ENCODE data around the gene DOCK10.
"Not testable (repeated sequence)": the region's sequence is repeated elsewhere in the genome, so short reads cannot be mapped to it uniquely, and the experiment has no call there.

The DOCK10 gene

DNA sequence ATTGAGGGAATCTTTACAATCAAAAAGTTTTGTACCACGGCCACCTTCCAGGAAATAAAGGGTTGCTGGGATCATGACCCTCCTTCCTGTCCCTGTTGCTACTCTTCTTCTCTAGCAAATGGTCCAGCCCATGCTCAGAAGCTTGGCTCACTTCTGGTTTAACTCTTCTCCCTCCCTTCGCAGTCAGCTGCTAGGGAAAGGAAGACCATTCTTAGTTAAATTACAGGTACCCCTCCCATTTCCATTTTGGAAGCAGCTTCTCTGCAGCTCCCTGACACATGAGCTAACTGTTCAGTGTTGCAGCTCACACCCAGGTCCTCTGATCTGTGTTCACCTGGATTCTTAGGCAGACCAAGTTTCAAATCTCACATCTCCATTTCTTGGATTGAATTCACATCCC, 100.3 kb downstream of the DOCK10 start:
- DNase-seq, result no peak

DNA sequence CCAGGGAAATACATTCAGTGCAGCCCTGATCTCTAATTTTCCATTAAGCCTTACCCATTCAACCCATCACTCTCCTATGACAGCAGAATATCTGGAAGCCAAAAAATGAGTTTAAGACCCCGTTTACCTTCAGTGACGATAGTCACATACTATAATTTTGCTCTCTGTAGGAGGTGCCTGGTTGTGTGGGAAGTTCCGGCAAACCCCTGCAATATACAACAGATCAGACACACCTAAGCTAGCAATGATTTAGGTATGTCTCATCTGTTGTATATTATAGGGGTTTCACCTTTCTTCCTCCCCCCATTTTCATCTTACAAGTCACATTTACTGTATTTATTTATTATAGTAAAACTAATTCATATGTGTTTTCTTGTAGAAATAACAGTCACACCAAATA, 101.7 kb downstream of the DOCK10 start:
- no peak for DNase-seq

DNA sequence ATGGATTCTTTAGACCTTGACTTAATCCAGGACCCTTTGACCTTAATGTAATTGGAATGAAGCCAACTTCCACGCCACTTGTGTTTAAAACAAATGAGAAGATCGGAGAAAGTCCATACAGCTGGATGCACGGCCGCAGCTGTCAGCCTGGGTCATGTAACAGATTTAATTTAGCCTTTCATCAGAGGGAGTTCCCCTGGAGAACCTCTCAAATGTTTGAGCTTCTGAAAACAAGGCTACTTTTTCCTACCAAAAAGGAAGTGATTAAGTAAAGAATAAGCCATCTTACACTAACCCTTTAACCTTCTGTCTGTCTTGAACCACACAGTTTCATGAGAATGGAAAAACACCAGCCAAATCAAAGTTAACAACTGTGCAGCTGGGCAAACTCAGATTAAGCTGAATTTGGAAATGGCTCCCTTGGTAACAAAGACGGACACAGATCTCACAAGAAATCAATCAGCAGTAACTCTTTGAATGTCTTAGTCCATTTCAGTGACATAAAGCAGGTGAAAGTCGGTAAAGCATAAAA, 103.6 kb downstream of the DOCK10 start:
- peak; percentile 5 for DNase-seq

DNA sequence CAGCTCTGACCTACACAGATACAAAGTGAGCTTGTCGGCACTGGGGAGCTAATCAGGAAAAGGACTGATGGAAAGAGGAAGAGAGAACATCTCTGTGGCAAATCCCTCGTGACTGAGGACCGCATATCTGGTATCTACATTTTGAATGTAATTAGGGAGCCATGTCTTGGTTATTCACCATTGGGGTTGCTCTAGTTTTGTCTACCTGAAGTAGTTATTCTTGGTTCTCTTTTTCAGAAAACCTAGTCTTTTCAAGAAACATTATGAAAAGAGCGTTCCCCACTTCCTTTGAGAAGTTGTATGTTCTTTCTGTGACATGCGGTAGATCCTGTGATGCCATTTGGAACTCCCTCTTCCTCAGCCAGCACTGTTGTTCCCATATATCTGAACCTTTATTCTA, 104.4 kb downstream of the DOCK10 start:
- no peak for DNase-seq

DNA sequence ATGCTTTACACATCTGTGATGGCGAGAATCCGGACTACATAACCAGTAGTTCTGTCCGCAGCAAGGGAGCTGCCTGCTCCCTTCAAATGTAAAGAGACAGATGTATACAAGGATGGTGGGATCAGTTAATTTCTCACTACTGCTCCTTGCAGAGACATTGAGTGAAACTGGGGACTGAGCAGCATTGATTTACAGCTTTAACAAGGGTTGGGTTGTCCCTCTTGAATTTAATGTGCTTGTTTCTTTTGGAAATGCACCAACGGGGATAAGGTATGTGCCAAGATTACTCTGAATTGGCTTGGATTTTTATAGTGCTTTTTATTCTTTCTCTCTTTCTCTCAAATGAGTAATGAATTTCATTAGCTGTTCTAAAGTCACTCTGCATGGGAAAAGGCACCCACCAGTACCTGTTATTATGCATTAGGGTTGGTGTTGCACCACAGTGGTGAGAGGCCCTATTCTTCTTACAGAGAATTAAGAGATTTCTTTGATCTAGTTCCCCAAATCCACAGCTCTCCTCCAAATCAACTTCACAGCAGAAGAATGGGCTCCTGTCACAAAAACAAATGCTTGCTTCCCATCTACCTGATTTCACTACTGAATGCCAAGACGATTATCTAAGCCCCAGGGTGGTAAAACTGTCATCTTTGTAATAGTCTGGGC, 107.6 kb downstream of the DOCK10 start:
- no peak for DNase-seq

DNA sequence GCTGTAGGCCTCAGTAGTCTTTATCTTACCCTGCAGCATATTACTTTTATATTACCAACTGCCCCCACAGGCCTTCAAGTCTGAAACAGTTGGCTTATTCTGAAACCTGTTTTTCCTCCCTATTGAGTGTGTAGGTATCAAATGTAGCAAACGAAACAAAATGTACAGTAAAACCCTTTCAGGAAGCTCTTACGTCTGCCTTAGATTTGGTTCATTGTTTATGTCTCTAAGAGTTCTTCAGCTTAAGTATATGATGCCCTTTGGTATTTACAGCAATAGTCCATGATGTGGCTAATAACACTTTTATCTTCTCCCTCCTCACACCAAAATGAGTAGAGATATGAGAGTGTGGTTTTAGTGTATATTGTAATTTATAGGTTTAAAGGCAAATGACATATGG, 108.8 kb downstream of the DOCK10 start:
- no peak for DNase-seq

DNA sequence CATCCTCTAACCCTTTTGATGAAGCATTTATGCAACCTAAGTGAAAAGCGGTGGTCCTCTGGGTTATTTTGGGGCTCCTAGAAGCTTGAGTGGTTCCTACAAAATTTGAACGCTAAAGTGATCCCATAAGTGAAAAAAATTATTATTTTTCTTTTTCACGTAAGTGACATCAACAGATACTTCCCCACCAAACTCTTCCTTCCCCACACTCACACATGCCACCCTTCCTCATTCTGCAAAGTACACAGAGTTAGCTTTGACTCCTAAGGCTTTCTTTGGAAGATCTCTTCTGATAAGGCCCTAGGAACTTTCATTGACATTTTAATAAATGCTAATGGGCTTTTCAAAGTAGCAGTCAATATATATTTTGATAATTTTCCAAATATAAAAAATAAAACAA, 109.7 kb downstream of the DOCK10 start:
- no peak for DNase-seq

DNA sequence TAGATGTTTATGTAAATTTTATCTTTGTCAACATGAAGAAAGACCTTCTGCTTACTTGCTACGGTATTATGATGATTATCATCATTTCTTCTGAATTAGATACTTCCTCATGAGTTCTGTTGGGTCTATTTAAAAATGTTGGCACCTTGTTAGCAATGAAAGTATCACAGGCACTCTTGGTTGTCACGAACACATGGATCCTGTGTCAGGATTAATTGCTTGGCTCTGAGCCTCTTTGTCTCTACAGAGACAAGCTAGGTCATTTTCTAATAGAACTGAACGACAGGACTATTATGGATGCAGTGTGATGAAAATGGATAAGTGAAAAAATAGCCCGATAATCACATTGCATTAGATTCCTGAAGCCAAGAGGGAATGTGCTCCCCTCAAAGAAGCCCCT, 110.3 kb downstream of the DOCK10 start:
- DNase-seq, result no peak

DNA sequence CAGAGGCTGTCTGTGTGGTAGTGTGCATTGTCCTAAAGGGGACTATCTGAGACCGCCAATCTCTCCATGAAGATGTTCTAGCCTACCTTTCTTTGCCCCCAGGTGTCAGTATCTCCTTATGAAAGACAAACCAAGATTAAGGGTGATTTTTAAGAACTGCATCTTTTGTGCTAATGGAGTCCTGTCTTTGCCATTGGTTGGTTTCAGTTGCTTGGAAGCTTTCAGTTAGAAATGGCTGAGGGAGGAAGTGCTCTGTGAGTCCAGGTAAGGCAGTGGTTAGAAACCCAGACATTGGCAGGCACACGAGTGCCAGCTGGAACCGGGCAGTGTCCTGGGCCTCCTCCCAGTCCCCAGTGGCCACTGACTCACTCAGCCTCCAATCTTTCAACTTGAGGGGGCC, 111.3 kb downstream of the DOCK10 start:
- DNase-seq, result no peak

DNA sequence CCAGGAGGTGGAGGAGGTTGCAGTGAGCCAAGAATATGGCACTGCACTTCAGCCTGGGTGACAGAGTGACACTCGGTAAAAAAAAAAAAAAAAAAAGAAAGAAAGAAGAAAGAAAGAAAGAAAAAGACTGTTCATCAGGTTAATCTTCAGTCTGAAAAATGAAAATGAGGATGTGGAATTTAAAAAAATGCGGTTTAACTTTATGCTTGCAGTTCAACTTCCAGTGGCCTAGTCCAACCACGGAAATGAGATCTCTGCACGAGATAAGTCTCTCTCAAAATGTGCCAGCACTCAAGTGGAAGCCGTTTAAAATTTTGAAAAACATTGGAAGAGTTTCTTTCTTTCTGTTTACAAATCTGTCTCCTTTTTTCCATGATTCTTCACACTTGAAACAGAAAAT, 112.1 kb downstream of the DOCK10 start:
- DNase-seq, result no peak

DNA sequence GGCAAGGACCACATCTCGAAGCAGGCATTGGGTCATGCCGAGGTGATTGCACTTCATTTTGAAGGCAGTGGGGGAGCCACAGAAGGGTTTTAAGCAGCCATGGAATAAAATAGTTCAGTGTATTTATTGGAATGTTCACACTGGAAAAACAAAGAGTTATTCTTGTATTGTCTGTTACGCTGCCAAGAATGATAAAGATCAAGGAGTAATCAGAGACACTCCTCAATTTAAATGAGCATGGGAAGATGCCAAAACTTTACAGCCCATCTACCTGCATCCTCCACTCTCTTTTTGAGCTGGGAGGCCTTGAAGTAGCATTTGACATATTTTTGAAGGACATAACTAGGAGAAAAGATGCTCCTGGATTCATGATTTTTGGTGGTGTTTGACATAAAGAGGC, 112.8 kb downstream of the DOCK10 start:
- DNase-seq, result no peak

DNA sequence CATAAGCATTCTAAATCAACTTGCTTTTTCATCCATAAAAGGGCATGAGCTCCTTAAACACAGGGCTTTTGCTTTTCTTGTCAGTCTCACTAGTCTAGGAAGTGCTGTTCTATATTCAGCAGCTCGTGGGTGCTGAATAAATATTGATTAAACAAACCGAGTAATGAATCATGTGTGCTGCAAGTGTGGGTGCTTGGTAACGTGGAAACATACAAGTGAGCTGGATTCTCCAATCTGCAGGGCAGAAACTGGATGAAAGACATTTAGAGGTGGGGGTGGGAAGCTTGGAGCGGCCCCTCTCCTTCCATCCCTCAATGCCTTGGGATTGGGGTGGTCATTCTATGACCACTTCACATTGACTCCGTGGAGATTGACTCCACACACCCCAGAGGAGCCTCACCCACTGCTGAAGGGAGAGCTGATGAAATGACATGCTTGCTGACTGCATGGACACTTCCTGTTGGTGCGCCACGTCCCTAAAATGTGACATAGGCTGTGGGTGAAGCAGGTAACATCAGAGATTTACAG, 114.6 kb downstream of the DOCK10 start:
- no peak for DNase-seq

DNA sequence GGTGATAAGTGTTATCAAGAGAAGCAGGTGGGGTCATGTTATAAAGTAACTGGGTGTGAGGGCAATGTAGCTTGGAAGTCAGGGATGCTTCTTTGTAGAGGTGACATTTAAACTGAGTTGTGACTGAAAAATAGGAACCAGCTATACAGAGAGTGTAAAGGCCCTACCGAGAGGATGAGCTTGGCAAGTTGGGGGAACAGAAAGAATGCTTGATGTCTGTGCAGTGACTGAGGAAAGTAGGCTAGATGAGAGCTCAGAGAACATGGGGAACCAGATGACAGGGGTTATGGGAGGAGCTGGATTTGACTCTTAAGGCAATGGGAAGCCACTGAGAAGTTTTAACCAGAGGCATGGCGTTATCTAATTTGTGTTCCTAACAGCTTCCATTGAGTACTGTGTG, 115.3 kb downstream of the DOCK10 start:
- no peak for DNase-seq

DNA sequence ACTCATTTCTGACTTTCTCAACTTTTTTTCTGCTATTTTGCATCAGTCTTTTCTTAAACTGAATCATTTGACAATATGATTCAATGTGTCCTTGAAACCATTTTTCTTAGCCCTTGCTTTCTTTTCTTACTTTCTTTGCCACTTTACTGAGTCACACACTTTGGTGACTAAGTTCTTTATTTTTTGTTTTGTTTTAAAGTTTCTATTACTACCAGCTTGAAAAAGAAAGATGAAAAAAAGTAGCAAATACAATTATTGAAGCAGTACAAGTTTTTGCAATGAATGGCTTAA, 116.5 kb downstream of the DOCK10 start:
- DNase-seq, result no peak

DNA sequence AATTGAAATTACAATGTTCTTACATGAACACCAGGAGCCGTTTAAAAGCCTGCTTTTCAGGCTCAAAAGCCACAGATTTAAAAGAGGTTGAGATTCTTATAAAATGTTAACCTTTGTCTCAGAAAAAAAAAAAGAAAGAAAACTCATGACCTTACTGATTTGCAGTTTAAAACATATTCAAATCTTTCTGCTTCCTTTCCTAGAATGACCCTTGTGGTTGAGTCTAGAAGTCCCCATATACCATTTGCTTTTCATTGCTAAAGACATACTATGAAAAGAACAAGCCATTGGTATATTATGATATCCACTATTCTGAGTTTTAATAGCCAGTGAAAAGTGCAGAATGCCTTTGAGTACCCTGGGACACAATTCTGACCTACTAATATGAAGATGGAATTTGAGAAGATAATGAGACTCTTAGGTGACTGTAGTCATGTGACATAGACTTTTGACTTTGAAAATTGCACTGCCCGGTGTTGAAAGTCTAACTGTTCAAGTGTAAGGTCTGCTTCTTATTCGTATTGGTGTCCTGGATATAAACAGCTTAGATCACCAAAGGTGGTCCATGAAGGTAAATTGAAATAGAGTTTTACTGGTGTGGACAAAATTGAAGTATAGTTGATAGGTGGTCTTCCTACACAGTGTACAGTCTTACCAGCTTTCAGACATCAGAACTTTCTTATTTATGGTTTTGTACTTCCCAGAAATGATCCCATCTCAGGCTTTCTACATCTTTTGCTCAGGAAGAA, 117.0 kb downstream of the DOCK10 start:
- no peak for DNase-seq

DNA sequence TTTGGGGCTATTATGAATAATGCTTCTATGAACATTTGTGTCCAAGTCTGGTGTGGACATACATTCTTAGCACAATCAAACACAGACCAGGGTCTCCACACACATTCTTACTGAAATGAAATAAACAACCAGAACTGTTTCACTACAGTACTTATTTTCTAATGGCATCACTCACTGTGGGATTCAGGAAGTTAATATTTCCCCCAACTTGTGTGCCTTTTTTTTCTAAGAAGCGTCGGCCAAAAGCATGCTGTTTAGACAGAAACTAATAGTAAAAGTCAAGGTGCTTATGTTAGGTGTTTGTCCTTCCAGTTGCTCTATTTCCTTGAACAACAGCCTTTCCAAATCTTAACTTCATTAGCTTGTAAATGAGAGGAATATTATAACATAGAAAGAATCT, 117.6 kb downstream of the DOCK10 start:
- no peak for DNase-seq

DNA sequence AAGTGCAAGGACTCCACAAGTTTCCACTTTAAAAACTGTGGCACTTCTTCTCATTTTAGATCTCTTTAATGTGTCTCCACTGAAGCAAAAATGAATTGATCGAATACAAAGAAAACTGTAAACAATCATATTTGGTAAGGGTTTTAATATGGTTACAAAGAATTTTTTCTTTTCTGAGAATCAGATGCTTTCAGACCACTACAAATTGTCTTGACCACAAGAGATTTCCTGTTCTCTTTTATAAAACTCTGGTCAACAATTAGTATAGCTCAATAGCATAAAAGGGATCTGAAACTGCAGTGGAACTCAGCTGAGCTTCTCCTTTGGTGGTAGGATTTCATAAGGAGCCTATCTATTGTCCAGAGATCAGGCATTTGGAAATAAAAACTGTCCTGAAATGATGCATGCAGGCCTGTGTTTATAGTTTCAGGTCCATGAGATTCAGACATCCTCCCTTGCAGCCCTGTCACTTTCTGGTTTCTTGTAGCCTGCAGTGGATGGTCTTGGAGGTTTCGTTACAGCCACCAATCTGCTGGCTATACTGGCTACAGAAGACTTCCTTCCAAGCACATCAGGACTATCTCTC, 120.0 kb downstream of the DOCK10 start:
- DNase-seq, result no peak

DNA sequence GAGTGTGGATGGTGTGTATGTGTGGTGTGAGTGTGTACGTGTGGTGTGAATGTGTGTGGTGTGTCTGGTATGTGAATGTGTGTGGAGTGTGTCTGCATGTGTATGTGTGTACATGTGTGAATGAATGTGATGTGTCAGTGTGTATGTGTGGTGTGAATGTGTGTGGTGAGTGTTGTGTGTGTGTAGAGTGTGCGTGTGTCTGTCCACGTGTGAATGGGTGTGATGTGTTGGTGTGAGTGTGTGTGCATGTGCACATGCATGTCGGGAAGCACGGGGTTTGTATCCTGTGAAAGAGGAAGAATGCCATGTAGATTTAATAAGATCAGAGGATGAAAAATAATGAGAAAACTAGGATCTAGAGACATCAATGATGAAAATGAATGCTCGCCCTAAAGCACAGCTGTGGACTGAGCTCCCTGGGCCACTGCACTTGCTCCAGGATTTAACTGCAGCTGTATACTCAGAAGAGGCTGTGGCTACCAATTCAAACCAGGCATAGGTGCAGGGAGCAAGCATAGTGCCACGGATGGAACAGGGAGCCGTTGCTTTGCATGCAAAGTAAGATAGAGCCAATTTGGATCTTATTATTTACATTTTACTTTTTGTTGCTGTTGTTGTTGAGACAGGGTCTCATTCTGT, 122.7 kb downstream of the DOCK10 start:
- DNase-seq, result no peak

DNA sequence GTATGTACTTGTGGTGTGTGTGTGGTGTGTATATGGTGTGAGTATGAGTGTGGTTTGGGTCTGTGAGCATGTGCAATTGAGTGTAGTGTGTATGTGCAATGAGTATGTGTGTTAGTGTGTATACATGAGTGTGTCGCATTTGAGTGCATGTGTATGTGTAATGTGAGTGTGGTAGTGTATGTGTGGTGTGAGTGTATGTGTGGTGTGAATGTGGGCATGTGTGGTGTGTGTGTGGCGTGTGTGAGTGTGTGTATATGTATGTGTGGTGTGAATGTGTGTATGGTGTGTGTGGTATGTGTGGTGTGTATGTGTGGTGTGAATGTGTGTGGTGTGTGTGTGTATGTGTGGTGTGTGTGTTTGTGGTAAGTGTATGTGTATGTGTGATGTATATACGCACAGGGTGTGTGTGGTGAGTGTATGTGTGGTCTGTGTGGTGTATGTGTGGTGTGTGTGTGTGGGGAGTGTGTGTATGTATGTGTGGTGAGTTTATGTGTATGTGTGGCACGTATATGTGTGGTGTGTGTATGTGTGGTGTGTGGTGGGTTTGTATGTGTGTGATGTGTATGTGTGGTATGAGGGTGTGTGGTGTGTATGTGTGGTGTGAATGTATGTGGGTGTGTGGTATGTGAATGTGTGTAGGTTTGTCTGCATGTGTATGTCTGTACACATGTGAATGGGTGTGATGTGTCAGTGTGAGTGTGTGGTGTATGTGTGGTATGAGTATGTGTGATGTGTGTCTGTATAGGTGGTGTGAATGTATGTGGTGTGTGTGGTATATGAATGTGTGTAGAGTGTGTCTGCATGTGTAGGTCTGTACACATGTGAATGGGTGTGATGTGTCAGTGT, 123.4 kb downstream of the DOCK10 start:
- no peak for DNase-seq

DNA sequence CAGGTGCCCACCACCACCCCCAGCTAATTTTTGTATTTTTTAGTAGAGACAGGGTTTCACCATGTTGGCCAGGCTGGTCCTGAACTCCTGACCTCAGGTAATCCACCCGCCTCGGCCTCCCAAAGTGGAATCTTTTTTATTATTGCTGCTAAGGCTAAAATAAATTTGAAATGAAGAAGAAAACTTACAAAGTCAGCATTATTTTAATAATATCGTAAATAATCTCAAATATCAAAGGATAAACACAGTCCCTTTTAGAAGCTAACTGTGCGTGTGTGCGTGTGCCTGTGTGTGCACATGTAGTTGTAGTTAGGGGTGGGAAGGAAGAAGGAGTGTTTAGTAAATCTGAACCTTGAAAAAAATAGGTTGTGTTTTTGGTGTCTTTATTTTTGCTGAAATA, 125.0 kb downstream of the DOCK10 start:
- not testable (repeated sequence) for DNase-seq

DNA sequence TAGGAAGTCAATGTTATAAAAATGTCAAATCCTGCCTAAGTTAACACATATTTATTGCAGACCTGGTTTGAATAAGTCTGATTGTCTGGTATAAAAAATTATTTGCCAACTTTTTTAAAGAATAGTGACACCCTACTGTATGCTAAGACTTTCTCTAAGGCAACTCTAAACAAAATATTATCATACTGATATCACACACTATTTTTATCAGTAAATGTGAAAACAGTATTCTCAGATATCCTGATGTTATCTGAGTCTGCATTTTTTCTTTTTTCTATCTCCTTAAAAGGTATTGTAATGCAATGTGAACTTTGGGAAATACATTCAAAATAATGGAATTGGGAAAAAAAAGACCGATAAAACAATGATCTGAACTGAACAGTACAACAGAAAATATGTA, 127.1 kb downstream of the DOCK10 start:
- DNase-seq, result no peak

DNA sequence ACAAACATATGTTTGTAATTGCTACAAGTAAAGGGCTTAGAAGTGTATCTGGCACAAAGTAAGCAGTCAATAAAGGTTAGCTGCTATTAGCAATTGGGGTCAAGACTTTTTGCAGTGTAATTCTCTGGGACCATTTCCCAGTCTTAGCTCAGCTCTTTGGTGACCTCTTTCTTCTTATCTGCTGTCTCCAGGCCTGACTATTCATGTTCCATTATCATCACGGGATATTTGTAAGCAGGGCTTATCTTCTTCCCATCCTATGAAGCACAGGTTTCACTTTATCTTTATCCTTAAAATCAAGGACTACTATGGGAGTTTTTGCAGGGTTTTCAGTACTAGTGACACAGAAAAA, 131.7 kb downstream of the DOCK10 start:
- peak; percentile 11 for DNase-seq

Measured in NCI-H226 (cell line).